Right lobe of liver (tissue), 4 donors: Measurements from ENCODE around the gene BOLA3.

Source experiments
- CTCF ChIP-seq, 4 donors: fragments of 200-600 bp in 3 of 4; fragments of 450-650 bp in 1 of 4; IDR thresholded peaks; one replicate each; pipeline versions ENCODE4 v1.5.1 to v1.8.0; 2016 to 2022; ENCODE audit warnings: antibody characterized with exemption in 4 of 4, mild to moderate bottlenecking in 2 of 4
- POLR2A ChIP-seq: fragments of 450-650 bp; IDR thresholded peaks from one replicate; pipeline ENCODE4 v1.6.1; 2017; ENCODE audit warnings: antibody characterized with exemption, mild to moderate bottlenecking
- donor health status: DM: no; HTN: no; CAD: no.
- donor health status: DM: no; HTN: no; CAD: no.
- donor health status: DM: no; HTN: yes; CAD: no.

- TF ChIP-seq CTCF (IDR thresholded peaks at IDR 0.05) (no peak), POLR2A (no peak)
These were observed 8.1 kb upstream of the BOLA3 start for GRCh38 chr2:74155830-74156229.
